Ureter (tissue), 1 donor: ENCODE results near the gene PRTFDC1. TPM values are rescaled to one million over a fixed set of nuclear protein-coding genes. Genes with fewer than 3 reads are reported as not detected.
"Not testable (repeated sequence)": the region's sequence is repeated elsewhere in the genome, so short reads cannot be mapped to it uniquely, and the experiment has no call there.

Experiments used
- DNase-seq: peaks from one replicate; pipeline ENCODE4 v3.0.0-alpha.2; 2020; ENCODE audit warnings: low spot score
- total RNA-seq: library from RNA; stranded (reverse); gene quantifications from one replicate; pipeline ENCODE4 v1.2.4, GENCODE V29; 2023
- donor health status: DM: yes; HTN: yes; CAD: no.

PRTFDC1 gene
- total RNA-seq, 1 donor from 2014 or later = 8.5 TPM

GRCh38 chr10:24930427-24930826 is 22.0 kb downstream of the PRTFDC1 start:
- no peak for DNase-seq

GRCh38 chr10:24929904-24930303 is 22.5 kb downstream of the PRTFDC1 start:
- no peak for DNase-seq

- no peak for DNase-seq
Measured at GRCh38 chr10:24929056-24929544, 23.3 kb downstream of the PRTFDC1 start.

GRCh38 chr10:24928163-24928562 is 24.2 kb downstream of the PRTFDC1 start:
- no peak for DNase-seq

DNA sequence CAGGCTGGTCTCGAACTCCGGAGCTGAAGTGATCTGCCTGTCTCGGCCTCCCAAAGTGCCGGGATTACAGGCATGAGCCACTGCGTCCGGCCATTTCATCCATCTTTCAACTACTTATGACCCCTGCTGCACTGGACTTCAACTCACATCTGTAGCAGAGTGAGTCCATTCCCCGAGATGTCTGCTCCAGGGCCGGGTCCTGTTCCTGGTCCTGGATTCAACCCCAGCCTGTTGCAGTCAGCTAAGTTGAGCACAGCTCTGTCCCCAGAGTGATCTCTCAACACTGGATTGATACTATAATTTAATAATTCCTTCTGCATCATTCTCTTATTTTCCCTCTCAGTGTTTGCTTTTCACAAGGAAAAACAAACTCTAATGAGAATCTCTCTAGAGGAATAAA is 25.8 kb downstream of the PRTFDC1 start:
- no peak for DNase-seq

DNA sequence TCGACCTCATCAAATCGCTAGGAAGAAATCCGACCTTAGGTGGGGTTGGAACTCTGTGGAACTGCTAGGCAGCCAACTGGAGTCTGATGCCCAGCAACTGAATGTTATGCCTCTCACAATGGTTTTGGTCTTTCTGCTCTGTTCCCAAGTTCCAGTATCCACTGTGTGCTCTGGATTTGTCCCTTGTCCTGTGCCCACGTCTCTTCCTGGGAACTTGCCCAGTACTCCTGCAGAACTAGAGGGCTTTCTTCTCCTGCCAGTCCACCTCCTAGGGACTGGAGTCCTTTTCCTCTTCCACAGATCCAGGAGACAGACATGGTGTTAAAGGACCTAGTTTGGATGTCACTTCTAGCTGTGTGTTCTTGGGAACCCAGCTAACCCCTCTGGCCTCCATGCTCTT is 26.6 kb downstream of the PRTFDC1 start:
- DNase-seq = no peak

DNA sequence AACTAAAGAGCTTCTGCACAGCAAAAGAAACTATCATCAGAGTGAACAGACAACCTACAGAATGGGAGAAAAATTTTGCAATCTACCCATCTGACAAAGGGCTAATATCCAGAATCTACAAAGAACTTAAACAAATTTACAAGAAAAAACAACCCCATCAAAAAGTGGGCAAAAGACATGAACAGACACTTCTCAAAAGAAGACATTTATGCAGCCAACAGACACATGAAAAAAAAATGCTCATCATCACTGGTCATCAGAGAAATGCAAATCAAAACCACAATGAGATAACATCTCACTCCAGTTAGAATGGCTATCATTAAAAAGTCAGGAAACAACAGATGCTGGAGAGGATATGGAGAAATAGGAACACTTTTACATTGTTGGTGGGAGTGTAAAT is 27.9 kb downstream of the PRTFDC1 start:
- DNase-seq = not testable (repeated sequence)

DNA sequence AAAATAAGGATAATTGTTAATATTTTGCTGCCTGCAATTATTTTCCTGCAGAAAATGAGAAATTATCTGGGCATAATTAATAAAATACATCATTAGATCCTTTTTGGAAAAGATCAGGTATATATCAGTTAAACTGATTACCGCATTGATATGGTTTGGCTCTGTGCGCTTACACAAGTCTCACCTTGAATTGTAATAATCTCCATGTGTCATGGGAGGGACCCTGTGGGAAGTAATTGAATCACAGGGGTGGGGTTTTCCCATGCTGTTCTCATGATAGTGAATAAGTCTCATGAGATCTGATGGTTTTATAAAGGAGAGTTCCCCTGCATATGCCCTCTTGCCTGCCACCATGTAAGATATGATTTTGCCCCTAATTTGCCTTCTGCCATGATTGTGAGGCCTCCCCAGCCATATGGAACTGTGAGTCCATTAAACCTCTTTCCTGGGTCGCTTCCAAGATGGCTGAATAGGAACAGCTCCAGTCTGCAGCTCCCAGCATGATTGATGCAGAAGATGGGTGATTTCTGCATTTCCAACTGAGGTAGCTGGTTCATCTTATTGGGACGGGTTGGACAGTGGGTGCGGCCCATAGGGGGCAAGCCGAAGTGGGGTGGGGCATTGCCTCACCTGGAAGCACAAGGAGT is 30.1 kb downstream of the PRTFDC1 start:
- DNase-seq = not testable (repeated sequence)

- no peak for DNase-seq
Measured at GRCh38 chr10:24920907-24921881, 31.2 kb downstream of the PRTFDC1 start.

DNA sequence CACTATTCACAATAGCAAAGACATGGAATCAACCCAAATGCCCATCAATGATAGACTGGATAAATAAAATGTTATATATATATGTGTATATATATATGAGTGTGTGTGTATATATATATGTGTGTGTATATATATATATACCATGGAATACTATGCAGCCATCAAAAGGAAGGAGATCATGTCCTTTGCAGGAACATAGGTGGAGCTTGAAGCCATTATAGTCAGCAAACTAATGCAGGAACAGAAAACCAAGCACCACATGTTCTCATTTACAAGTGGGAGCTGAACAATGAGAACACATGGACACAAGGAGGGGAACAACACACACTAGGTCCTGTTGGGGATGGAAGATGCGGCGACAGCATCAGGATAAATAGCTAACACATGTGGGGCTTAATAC is 32.2 kb downstream of the PRTFDC1 start:
- DNase-seq = not testable (repeated sequence)

DNA sequence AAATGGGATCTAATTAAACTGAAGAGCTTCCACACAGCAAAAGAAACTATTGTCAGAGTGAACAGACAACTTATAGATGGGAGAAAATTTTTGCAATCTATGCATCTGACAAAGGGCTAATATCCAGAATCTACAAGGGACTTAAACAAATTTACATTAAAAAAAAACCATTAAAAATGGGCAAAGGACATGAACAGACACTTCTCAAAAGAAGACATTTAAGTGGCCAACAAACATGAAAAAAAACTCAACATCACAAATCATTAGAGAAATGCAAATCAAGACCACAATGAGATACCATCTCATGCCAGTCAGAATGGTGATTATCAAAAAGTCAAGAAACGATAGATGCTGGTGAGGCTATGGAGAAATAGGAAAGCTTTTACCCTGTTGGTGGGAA is 32.8 kb downstream of the PRTFDC1 start:
- DNase-seq = not testable (repeated sequence)

DNA sequence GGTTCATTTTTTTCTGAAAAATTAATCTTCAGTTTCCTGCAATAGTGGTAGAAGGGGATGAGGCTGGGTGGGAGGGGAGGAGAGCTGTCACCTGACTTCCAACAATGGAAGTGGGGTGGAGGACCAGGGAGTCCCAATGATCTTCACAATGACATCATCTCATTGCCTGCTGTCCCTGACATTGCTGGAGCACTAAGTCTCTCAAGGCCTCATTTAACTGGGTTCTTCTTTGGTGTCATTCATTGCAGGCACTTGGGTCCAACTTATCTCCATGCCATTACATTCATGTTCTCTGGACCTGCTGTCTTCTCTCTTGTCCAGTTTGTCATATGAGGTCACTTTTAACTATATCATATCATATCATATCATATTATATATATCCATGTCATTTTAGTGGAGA is 34.4 kb downstream of the PRTFDC1 start:
- DNase-seq = no peak

DNA sequence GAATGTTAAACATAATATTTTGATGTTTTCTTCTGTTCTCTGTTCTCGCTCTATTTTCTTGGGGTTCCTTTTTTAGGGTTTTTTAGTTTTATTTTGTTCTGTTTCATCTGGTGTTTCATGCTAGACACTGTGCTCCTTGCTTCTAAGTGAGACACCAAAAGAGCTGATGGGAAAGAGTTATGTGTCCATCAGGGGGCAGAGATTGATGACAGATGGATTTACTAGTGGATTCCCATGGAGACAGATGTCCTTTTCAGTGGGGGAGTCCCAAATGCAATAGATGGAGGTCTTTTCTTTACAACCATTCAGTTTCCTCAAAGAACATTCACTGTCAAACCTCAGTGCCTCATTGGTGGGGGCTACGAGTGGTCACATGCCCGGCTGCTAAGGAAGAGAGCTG is 34.9 kb downstream of the PRTFDC1 start:
- DNase-seq = no peak

GRCh38 chr10:24916365-24916764 is 36.0 kb downstream of the PRTFDC1 start:
- DNase-seq = no peak

DNA sequence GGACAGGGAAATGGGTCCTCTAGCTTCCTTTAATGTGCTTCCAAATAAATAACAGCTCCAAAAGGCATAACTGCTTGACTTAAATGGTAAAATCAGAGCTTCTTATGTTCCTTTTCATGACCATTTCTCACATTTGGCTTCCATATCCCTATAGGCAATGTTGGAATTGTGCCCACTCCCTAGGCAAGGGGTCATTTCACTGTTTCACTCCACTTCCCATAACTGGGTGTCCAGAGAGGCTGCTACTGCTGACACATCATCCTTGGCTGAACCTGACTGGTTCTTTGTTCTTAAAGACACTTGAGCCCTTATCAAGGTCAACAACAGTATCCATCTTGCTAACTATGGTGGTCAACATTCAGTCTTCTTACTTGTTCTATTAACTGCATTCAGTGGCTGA is 37.1 kb downstream of the PRTFDC1 start:
- DNase-seq = no peak

- DNase-seq = no peak
Measured at GRCh38 chr10:24914148-24914547, 38.3 kb downstream of the PRTFDC1 start.

DNA sequence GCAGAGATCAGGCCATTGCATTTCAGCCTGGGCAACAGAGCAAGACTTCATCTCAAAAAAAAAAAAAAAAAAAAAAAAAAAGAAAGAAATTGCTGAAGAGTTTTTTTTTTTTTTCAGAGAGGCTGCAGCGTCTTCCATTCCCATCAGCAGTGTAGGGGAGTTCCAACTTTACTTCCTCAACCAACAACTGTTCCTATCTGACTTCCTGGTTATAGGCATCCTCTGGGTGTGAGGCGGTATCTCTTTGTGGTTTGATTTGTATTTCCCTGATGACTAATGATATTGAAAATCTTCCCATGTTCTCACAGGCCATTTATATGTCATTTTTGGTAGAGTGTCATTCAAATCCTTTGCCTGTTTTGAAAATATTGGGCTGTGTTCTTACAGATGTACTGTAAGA is 40.2 kb downstream of the PRTFDC1 start:
- DNase-seq = no peak

GRCh38 chr10:24911029-24911428 is 41.4 kb downstream of the PRTFDC1 start:
- DNase-seq = no peak

GRCh38 chr10:24910574-24910973 is 41.8 kb downstream of the PRTFDC1 start:
- no peak for DNase-seq

GRCh38 chr10:24908793-24909423 is 43.5 kb downstream of the PRTFDC1 start:
- no peak for DNase-seq

DNA sequence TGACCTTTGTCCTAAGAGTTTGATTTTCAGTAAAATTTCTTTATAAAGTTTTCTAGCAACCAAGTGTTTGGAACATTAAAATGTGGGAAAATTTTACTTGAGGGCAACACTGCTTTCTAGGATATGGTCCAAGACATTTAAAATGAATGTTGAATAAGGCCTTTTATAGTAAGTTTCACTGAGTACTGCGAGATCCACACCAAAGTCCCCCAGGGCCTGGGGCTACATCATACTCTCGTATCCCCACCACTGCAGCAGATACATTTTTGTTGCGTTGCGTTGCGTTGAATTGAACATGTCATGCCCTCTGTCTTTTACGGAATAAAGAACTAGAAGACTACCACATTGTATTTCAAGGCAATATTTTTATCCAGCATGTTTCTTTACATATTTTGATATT is 44.5 kb downstream of the PRTFDC1 start:
- DNase-seq = no peak

DNA sequence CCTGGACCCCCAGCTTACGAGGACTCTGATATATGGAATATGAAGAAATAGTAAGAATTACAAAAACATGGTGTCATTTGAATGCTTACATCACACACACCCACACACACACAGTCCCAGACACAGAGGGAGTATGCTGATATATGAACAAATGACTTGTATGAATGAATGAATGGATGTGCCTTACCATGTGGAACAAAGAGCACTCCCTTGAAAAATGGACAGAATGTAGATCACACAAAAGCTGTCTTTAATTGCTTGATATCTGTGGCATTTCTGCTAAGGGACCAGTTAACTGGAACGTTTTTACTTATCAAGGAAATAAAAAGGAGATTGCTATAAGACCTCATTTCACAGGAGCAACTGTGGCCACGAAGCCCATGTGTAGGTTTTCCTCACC is 46.0 kb downstream of the PRTFDC1 start:
- DNase-seq = no peak
